Measurements from ENCODE around the gene CSRNP2.

- TF ChIP-seq EZH2phosphoT487 (IDR thresholded peaks at IDR 0.05; ENCODE audit: borderline replicate concordance, low read depth, low read length) = no peak
- TF ChIP-seq, protein P1, sequence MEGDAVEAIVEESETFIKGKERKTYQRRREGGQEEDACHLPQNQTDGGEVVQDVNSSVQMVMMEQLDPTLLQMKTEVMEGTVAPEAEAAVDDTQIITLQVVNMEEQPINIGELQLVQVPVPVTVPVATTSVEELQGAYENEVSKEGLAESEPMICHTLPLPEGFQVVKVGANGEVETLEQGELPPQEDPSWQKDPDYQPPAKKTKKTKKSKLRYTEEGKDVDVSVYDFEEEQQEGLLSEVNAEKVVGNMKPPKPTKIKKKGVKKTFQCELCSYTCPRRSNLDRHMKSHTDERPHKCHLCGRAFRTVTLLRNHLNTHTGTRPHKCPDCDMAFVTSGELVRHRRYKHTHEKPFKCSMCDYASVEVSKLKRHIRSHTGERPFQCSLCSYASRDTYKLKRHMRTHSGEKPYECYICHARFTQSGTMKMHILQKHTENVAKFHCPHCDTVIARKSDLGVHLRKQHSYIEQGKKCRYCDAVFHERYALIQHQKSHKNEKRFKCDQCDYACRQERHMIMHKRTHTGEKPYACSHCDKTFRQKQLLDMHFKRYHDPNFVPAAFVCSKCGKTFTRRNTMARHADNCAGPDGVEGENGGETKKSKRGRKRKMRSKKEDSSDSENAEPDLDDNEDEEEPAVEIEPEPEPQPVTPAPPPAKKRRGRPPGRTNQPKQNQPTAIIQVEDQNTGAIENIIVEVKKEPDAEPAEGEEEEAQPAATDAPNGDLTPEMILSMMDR (conservative IDR thresholded peaks at IDR 0.05; ENCODE audit: low read length) = no peak
Measured at GRCh38 chr12:51028813-51029150, 54.6 kb downstream of the CSRNP2 start.

Data from OCI-LY7 (cell line).